ENCODE results near the gene NUP42.

GRCh38 chr7:23205577-23205908, 23.7 kb downstream of the NUP42 start:
- TF ChIP-seq, protein P1, sequence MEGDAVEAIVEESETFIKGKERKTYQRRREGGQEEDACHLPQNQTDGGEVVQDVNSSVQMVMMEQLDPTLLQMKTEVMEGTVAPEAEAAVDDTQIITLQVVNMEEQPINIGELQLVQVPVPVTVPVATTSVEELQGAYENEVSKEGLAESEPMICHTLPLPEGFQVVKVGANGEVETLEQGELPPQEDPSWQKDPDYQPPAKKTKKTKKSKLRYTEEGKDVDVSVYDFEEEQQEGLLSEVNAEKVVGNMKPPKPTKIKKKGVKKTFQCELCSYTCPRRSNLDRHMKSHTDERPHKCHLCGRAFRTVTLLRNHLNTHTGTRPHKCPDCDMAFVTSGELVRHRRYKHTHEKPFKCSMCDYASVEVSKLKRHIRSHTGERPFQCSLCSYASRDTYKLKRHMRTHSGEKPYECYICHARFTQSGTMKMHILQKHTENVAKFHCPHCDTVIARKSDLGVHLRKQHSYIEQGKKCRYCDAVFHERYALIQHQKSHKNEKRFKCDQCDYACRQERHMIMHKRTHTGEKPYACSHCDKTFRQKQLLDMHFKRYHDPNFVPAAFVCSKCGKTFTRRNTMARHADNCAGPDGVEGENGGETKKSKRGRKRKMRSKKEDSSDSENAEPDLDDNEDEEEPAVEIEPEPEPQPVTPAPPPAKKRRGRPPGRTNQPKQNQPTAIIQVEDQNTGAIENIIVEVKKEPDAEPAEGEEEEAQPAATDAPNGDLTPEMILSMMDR (IDR thresholded peaks at IDR 0.05 in 4 of 5, conservative IDR thresholded peaks at IDR 0.05 in 1 of 5) = no peak
- no peak for TF ChIP-seq POLR2A (IDR thresholded peaks at IDR 0.05)
